ENCODE measurements around the gene MAGI2. TPM values are rescaled to one million over a fixed set of nuclear protein-coding genes. Genes with fewer than 3 reads are reported as not detected.

The MAGI2 gene
- total RNA-seq, 2 experiments from 2014 or later = 0.03 to 0.17 TPM

GRCh38 chr7:78684201-78684600 is 769.3 kb downstream of the MAGI2 start:
- no peaks in the 10 kb centered on the region for H3K4me1 ChIP-seq (ENCODE audit: insufficient read depth, low read length, poor library complexity, severe bottlenecking)
- no peaks in the 10 kb centered on the region for H3K9me3 ChIP-seq (ENCODE audit: low read length)
- H3K4me2 ChIP-seq (ENCODE audit: low read length) = no peak overlapping the region
- H3K36me3 ChIP-seq (ENCODE audit: insufficient read depth, low read length) = no peaks in the 10 kb centered on the region
- no peak for TF ChIP-seq CTCF (conservative IDR thresholded peaks at IDR 0.05; ENCODE audit: low read length)
- no peak for TF ChIP-seq EZH2phosphoT487 (IDR thresholded peaks at IDR 0.05; ENCODE audit: borderline replicate concordance, low read depth, low read length)
- no TSS peak for BruUV-seq (replicated peaks)
- intact Hi-C loops (cut with micrococcal nuclease; ENCODE audit: unreplicated experiment) = no loop called here
- POLR2A ChIA-PET = interaction anchor here (0.6 kb wide), 1 partner anchor 50 kb away, joined by 3 read pairs; no protein-coding TSS in a partner anchor
- no peak overlapping the region for H2AFZ ChIP-seq (ENCODE audit: low read length)
- no peaks in the 10 kb centered on the region for H3K9me2 ChIP-seq (ENCODE audit: insufficient read depth, low read length)
- no peak for DNase-seq (ENCODE audit: low spot score)
- H3K27ac ChIP-seq (ENCODE audit: low read depth, low read length, poor library complexity, severe bottlenecking) = no peak overlapping the region
- H4K20me1 ChIP-seq (ENCODE audit: insufficient read depth, low read length) = no peaks in the 10 kb centered on the region
- H3K79me2 ChIP-seq (ENCODE audit: insufficient read depth, low read depth, low read length) = no peaks in the 10 kb centered on the region
- no peak overlapping the region for H3K4me3 ChIP-seq (ENCODE audit: low read depth, low read length, poor library complexity, severe bottlenecking)
- CTCF ChIA-PET (ENCODE audit: unreplicated experiment) = no interaction called here

DNA sequence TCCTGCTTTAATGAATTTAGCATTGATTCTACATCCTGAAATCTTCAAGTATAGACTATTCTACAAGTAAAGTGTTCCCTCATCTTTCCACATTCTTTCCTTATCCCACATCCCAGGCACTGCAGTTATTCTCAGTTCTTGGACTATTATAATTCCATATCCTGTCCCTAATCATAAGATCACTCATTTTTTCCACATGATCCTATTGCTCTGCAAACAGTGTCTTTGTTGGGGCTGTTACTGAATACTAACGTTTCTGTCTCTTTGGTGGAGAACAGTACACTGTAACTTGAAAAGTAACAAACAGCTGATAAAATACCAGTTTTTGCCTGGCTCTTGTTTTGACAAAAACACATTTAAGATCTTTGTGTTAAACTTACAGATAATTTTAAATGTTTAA is 769.9 kb downstream of the MAGI2 start:
- BruUV-seq (replicated peaks) = no TSS peak
- H3K27ac ChIP-seq (ENCODE audit: low read depth, low read length, poor library complexity, severe bottlenecking) = no peak overlapping the region
- H4K20me1 ChIP-seq (ENCODE audit: insufficient read depth, low read length) = no peaks in the 10 kb centered on the region
- DNase-seq (ENCODE audit: low spot score) = no peak
- H3K4me2 ChIP-seq (ENCODE audit: low read length) = no peak overlapping the region
- no peak overlapping the region for H2AFZ ChIP-seq (ENCODE audit: low read length)
- H3K9me2 ChIP-seq (ENCODE audit: insufficient read depth, low read length) = no peaks in the 10 kb centered on the region
- POLR2A ChIA-PET = no interaction called here
- H3K9me3 ChIP-seq (ENCODE audit: low read length) = no peaks in the 10 kb centered on the region
- no peaks in the 10 kb centered on the region for H3K79me2 ChIP-seq (ENCODE audit: insufficient read depth, low read depth, low read length)
- no peaks in the 10 kb centered on the region for H3K36me3 ChIP-seq (ENCODE audit: insufficient read depth, low read length)
- no peak for TF ChIP-seq CTCF (conservative IDR thresholded peaks at IDR 0.05; ENCODE audit: low read length)
- TF ChIP-seq EZH2phosphoT487 (IDR thresholded peaks at IDR 0.05; ENCODE audit: borderline replicate concordance, low read depth, low read length) = no peak
- no peak overlapping the region for H3K4me3 ChIP-seq (ENCODE audit: low read depth, low read length, poor library complexity, severe bottlenecking)
- intact Hi-C loops (cut with micrococcal nuclease; ENCODE audit: unreplicated experiment) = no loop called here
- CTCF ChIA-PET (ENCODE audit: unreplicated experiment) = no interaction called here
- H3K4me1 ChIP-seq (ENCODE audit: insufficient read depth, low read length, poor library complexity, severe bottlenecking) = no peaks in the 10 kb centered on the region

- H3K9me2 ChIP-seq (ENCODE audit: insufficient read depth, low read length) = no peaks in the 10 kb centered on the region
- H3K79me2 ChIP-seq (ENCODE audit: insufficient read depth, low read depth, low read length) = no peaks in the 10 kb centered on the region
- BruUV-seq (replicated peaks) = no TSS peak
- DNase-seq (ENCODE audit: low spot score) = no peak
- no peaks in the 10 kb centered on the region for H3K36me3 ChIP-seq (ENCODE audit: insufficient read depth, low read length)
- H3K27ac ChIP-seq (ENCODE audit: low read depth, low read length, poor library complexity, severe bottlenecking) = no peak overlapping the region
- POLR2A ChIA-PET = interaction anchor here (1.1 kb wide), 1 partner anchor 8 kb away, joined by 3 read pairs; no protein-coding TSS in a partner anchor
- CTCF ChIA-PET (ENCODE audit: unreplicated experiment) = no interaction called here
- no peaks in the 10 kb centered on the region for H4K20me1 ChIP-seq (ENCODE audit: insufficient read depth, low read length)
- intact Hi-C loops (cut with micrococcal nuclease; ENCODE audit: unreplicated experiment) = no loop called here
- no peak overlapping the region for H3K4me3 ChIP-seq (ENCODE audit: low read depth, low read length, poor library complexity, severe bottlenecking)
- H2AFZ ChIP-seq (ENCODE audit: low read length) = no peak overlapping the region
- TF ChIP-seq CTCF (conservative IDR thresholded peaks at IDR 0.05; ENCODE audit: low read length) = no peak
- H3K4me2 ChIP-seq (ENCODE audit: low read length) = no peak overlapping the region
- H3K4me1 ChIP-seq (ENCODE audit: insufficient read depth, low read length, poor library complexity, severe bottlenecking) = no peaks in the 10 kb centered on the region
- no peaks in the 10 kb centered on the region for H3K9me3 ChIP-seq (ENCODE audit: low read length)
These were observed 774.2 kb downstream of the MAGI2 start for GRCh38 chr7:78679112-78679876.
